ENCODE data around the gene YKT6.

YKT6 gene

DNA sequence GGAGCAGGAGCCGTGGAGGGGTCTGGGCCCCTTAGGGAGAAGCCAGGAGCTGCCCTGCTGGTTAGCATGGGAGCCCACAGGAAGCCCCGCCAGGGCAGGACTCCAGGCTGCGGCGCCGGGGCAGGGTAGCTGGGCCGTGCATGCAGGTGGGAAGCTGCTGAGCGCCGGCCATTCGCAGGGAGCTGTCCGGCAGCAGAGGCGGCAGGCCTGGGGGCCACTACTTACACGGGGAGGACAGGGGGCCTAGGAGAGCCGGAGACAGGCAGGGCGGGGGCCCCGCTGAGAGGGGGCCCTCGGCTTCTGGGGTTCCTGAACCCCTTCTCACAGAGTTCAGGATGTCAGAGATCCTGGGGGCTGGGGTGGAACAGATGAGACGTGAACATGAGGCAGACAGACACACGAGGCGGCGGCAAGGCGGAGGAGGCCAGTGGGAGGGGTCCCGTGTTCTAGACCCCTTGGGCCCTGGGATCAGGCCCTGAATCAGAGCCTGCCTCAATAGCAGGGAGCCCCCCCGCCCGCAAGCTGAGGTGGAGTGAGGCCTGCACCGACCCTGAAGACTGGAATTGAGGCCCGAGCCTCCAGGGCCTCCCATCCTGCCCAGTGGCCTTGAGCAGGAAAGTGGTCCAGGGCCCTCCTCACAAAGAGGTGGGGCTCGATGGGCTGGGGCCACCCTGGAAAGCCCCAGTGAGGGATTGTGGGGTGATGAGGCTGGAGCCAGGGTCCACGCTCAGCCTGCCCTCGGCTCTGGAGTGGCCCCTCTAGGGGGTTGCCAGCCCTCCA is 28.0 kb downstream of the YKT6 start:
- Histone ChIP-seq H3K27ac (ENCODE audit: low read length) (no peak overlapping the region), H3K4me3 (ENCODE audit: low read length) (no peak overlapping the region), H3K4me2 (ENCODE audit: low read length) (no peak overlapping the region), H3K27me3 (ENCODE audit: low read depth, low read length) (peaks cover 8% of the 10 kb centered on the region; the same call in 1 of the 2 replicates), H3K9me3 (ENCODE audit: insufficient read depth, low read length) (no peaks in the 10 kb centered on the region), H3K36me3 (replicated peaks; ENCODE audit: low read depth, low read length) (no peaks in the 10 kb centered on the region), H3K79me2 (ENCODE audit: low read length) (no peaks in the 10 kb centered on the region), H4K20me1 (ENCODE audit: insufficient read depth, low read length) (no peaks in the 10 kb centered on the region), H2AFZ (ENCODE audit: low read depth, low read length) (no peak overlapping the region), H3K4me1 (ENCODE audit: low read length) (no peaks in the 10 kb centered on the region), H3K9ac (ENCODE audit: low read length) (no peak overlapping the region)
- no peak for TF ChIP-seq EZH2phosphoT487 (IDR thresholded peaks at IDR 0.05; ENCODE audit: low read depth)

DNA sequence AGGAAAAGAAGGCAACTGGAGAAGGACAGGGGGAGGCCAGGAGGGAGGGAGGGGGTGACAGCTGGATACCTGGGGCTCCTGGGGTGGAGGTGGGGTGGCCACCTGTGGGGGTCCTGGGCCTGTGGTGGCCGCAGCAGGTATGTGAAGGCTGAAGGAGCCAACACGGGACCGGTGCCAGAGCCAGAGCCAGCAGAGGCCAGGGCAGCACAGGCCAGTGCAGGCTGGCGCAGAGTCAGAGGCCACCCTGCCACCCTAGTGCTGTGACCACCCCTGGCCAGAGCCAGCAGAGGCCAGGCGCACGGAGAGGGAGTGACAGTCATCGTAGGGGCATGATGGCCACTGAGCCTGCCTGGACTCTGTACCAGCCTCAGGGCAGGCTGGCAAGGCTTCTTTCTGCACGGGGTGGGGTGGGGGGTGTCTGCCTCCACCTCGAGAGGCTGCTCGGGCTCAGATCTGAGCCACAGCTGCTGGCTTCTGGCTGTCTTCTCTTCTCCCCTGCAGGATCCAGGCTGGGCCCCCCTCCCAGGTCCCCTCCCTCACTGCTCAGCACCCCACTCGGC is 28.8 kb downstream of the YKT6 start:
- Histone ChIP-seq H3K27me3 (ENCODE audit: low read depth, low read length) (peaks cover 8% of the 10 kb centered on the region; the same call in 1 of the 2 replicates), H4K20me1 (ENCODE audit: insufficient read depth, low read length) (no peaks in the 10 kb centered on the region), H3K27ac (ENCODE audit: low read length) (no peak overlapping the region), H3K4me3 (ENCODE audit: low read length) (no peak overlapping the region), H3K36me3 (replicated peaks; ENCODE audit: low read depth, low read length) (no peaks in the 10 kb centered on the region), H2AFZ (ENCODE audit: low read depth, low read length) (no peak overlapping the region), H3K9me3 (ENCODE audit: insufficient read depth, low read length) (no peaks in the 10 kb centered on the region), H3K4me1 (ENCODE audit: low read length) (no peaks in the 10 kb centered on the region), H3K4me2 (ENCODE audit: low read length) (no peak overlapping the region), H3K9ac (ENCODE audit: low read length) (no peak overlapping the region), H3K79me2 (ENCODE audit: low read length) (no peaks in the 10 kb centered on the region)
- TF ChIP-seq EZH2phosphoT487 (IDR thresholded peaks at IDR 0.05; ENCODE audit: low read depth), result no peak
- TF ChIP-seq, protein P1, sequence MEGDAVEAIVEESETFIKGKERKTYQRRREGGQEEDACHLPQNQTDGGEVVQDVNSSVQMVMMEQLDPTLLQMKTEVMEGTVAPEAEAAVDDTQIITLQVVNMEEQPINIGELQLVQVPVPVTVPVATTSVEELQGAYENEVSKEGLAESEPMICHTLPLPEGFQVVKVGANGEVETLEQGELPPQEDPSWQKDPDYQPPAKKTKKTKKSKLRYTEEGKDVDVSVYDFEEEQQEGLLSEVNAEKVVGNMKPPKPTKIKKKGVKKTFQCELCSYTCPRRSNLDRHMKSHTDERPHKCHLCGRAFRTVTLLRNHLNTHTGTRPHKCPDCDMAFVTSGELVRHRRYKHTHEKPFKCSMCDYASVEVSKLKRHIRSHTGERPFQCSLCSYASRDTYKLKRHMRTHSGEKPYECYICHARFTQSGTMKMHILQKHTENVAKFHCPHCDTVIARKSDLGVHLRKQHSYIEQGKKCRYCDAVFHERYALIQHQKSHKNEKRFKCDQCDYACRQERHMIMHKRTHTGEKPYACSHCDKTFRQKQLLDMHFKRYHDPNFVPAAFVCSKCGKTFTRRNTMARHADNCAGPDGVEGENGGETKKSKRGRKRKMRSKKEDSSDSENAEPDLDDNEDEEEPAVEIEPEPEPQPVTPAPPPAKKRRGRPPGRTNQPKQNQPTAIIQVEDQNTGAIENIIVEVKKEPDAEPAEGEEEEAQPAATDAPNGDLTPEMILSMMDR (IDR thresholded peaks at IDR 0.05; ENCODE audit: low read depth, low read length), result no peak

DNA sequence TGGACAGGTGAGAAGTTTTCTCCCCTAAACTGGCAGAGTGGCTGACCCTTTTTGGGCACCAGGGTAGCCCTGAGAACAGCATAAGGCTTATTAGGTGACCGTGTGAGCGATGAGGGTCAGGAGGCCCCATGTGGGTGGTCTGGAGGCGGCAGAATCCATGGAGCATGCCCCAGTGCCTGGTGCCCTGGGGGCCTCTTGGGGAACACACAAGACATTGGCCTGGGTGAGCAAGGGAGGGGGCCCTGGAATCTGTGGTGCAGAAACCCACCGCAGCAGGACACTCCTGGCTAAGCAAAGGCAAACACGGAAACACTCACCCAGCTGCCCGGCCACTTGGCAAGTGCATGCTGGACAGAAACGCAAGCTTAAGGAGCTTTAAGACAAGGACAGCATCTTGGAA is 29.5 kb downstream of the YKT6 start:
- Histone ChIP-seq H3K9me3 (ENCODE audit: insufficient read depth, low read length) (no peaks in the 10 kb centered on the region), H3K4me2 (ENCODE audit: low read length) (no peak overlapping the region), H2AFZ (ENCODE audit: low read depth, low read length) (no peak overlapping the region), H3K79me2 (ENCODE audit: low read length) (no peaks in the 10 kb centered on the region), H3K36me3 (replicated peaks; ENCODE audit: low read depth, low read length) (no peaks in the 10 kb centered on the region), H4K20me1 (ENCODE audit: insufficient read depth, low read length) (no peaks in the 10 kb centered on the region), H3K4me3 (ENCODE audit: low read length) (no peak overlapping the region), H3K27ac (ENCODE audit: low read length) (no peak overlapping the region), H3K27me3 (ENCODE audit: low read depth, low read length) (peaks cover 8% of the 10 kb centered on the region; the same call in 1 of the 2 replicates), H3K9ac (ENCODE audit: low read length) (no peak overlapping the region), H3K4me1 (ENCODE audit: low read length) (no peaks in the 10 kb centered on the region)
- no peak for TF ChIP-seq EZH2phosphoT487 (IDR thresholded peaks at IDR 0.05; ENCODE audit: low read depth)
- TF ChIP-seq, protein P1 (IDR thresholded peaks at IDR 0.05; ENCODE audit: low read depth, low read length), result no peak

DNA sequence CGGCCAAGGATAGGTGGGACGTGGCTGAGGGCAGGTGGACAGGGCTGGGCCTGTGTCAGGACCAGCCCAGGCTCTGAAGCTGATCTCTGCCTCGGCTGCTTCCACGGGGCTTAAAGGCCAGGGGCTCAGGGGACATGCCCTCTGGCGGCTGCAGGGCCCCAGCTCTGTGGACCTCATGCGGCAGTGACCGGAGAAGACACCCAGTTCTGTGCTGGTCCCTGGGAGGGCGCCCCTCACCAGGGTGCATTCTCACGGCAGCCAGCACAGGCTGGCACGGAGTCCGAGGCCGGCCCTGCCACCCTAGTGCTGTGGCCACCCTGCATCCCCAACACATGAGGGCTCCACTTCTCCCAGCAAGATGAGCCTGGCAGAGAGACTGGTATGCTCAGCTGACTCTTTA is 30.3 kb downstream of the YKT6 start:
- Histone ChIP-seq H3K36me3 (replicated peaks; ENCODE audit: low read depth, low read length) (no peaks in the 10 kb centered on the region), H3K9me3 (ENCODE audit: insufficient read depth, low read length) (no peaks in the 10 kb centered on the region), H2AFZ (ENCODE audit: low read depth, low read length) (no peak overlapping the region), H3K4me3 (ENCODE audit: low read length) (no peak overlapping the region), H4K20me1 (ENCODE audit: insufficient read depth, low read length) (no peaks in the 10 kb centered on the region), H3K27me3 (ENCODE audit: low read depth, low read length) (no peaks in the 10 kb centered on the region), H3K79me2 (ENCODE audit: low read length) (no peaks in the 10 kb centered on the region), H3K27ac (ENCODE audit: low read length) (no peak overlapping the region), H3K9ac (ENCODE audit: low read length) (no peak overlapping the region), H3K4me1 (ENCODE audit: low read length) (no peaks in the 10 kb centered on the region), H3K4me2 (ENCODE audit: low read length) (no peak overlapping the region)
- TF ChIP-seq, protein P1 (IDR thresholded peaks at IDR 0.05; ENCODE audit: low read depth, low read length), result no peak
- no peak for TF ChIP-seq EZH2phosphoT487 (IDR thresholded peaks at IDR 0.05; ENCODE audit: low read depth)
